SK-N-SH (cell line): ENCODE data around the gene DHCR24.

Experiments used
- FOXM1 ChIP-seq: IDR thresholded peaks from 2 replicates; pipeline ENCODE4 v1.4.0; 2012; ENCODE audit warnings: low read depth, mild to moderate bottlenecking
- MXI1 ChIP-seq: IDR thresholded peaks from 2 replicates; pipeline ENCODE4 v1.6.1; 2012; ENCODE audit warnings: mild to moderate bottlenecking, low read depth, low read length, improper control_type of control experiment
- POLR2AphosphoS5 ChIP-seq: IDR thresholded peaks from 2 replicates; pipeline ENCODE4 v1.6.1; 2012; ENCODE audit warnings: low read depth, low read length
- RXRA ChIP-seq: IDR thresholded peaks from 2 replicates; pipeline ENCODE4 v1.4.0; 2012; ENCODE audit warnings: low read depth, mild to moderate bottlenecking, borderline replicate concordance
- YY1 ChIP-seq: IDR thresholded peaks from 2 replicates; pipeline ENCODE4 v1.4.0; 2012; ENCODE audit warnings: low read depth, mild to moderate bottlenecking
- TF ChIP-seq, protein P1 (sequence below): fragments of 200-600 bp; sonication (generic); IDR thresholded peaks from 2 replicates; pipeline ENCODE4 v1.6.1; 2017; ENCODE audit warnings: antibody characterized with exemption, mild to moderate bottlenecking, moderate library complexity
- TF ChIP-seq, protein P2 (sequence below): IDR thresholded peaks from 2 replicates; pipeline ENCODE4 v1.4.0; 2012; ENCODE audit warnings: low read depth, borderline replicate concordance

DNA sequence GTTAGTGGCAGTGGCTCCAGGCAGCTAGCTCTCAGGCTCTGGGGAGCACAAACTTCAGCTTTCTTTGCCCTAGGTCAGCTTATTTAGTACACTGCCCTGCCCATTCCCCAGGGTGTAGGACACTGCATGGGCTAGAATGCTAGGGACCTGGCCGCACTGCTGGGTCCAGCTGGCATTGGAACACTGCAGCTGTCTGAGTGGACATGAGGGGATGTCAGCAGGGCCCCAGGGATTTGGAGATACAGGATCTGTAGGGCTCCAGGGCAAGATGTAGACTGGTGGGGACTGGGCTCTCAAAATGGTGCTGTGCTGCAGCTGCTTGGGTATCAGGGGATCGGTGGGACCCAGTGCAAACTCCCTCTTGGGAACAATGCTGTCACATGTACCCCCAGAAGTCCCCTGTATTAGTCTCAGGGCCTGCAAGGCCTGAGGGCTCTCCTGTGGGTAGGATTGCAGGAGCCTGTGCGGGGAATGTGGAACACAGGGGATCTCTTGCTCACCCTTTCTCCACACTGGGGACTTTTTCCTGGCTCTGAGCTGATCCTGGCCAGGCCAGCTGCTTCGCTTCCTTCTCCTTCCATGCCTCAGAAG lies 60.7 kb downstream of the DHCR24 start:
- TF ChIP-seq POLR2AphosphoS5, result no peak
- no peak for TF ChIP-seq RXRA
- TF ChIP-seq FOXM1, result no peak
- TF ChIP-seq, protein P1, sequence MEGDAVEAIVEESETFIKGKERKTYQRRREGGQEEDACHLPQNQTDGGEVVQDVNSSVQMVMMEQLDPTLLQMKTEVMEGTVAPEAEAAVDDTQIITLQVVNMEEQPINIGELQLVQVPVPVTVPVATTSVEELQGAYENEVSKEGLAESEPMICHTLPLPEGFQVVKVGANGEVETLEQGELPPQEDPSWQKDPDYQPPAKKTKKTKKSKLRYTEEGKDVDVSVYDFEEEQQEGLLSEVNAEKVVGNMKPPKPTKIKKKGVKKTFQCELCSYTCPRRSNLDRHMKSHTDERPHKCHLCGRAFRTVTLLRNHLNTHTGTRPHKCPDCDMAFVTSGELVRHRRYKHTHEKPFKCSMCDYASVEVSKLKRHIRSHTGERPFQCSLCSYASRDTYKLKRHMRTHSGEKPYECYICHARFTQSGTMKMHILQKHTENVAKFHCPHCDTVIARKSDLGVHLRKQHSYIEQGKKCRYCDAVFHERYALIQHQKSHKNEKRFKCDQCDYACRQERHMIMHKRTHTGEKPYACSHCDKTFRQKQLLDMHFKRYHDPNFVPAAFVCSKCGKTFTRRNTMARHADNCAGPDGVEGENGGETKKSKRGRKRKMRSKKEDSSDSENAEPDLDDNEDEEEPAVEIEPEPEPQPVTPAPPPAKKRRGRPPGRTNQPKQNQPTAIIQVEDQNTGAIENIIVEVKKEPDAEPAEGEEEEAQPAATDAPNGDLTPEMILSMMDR, result no peak
- no peak for TF ChIP-seq YY1
- TF ChIP-seq MXI1, result no peak
- TF ChIP-seq, protein P2, sequence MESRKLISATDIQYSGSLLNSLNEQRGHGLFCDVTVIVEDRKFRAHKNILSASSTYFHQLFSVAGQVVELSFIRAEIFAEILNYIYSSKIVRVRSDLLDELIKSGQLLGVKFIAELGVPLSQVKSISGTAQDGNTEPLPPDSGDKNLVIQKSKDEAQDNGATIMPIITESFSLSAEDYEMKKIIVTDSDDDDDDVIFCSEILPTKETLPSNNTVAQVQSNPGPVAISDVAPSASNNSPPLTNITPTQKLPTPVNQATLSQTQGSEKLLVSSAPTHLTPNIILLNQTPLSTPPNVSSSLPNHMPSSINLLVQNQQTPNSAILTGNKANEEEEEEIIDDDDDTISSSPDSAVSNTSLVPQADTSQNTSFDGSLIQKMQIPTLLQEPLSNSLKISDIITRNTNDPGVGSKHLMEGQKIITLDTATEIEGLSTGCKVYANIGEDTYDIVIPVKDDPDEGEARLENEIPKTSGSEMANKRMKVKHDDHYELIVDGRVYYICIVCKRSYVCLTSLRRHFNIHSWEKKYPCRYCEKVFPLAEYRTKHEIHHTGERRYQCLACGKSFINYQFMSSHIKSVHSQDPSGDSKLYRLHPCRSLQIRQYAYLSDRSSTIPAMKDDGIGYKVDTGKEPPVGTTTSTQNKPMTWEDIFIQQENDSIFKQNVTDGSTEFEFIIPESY, result no peak
